Heart right ventricle (tissue), 16 donors: Measurements from ENCODE around the gene MYOF. TPM values are rescaled to one million over a fixed set of nuclear protein-coding genes. Genes with fewer than 3 reads are reported as not detected.
"Not testable (repeated sequence)": the region's sequence is repeated elsewhere in the genome, so short reads cannot be mapped to it uniquely, and the experiment has no call there.

Source experiments
- ATAC-seq, 8 donors: fragments of 200-7000 bp; cut with Tn5 transposase; one replicate each; pipeline ENCODE4 v1.9.1; 2020; ENCODE audit warnings: mild to moderate bottlenecking in 8 of 8, moderate library complexity in 8 of 8, moderate number of reproducible peaks in 1 of 8
- DNase-seq, 2 donors: peaks; one replicate each; pipeline ENCODE4 v3.0.0-alpha.2; 2020
- H3K27ac ChIP-seq, 10 donors: fragments of 200-600 bp; sonication (generic) in 2 of 10; one replicate each; pipeline versions ENCODE4 v1.5.0 to v1.8.0; 2020 to 2022; ENCODE audit warnings: mild to moderate bottlenecking in 3 of 10
- H3K27me3 ChIP-seq, 7 donors: fragments of 200-600 bp; one replicate each; pipeline ENCODE4 v1.8.0; 2021 to 2022; ENCODE audit warnings: mild to moderate bottlenecking in 2 of 7
- H3K36me3 ChIP-seq, 9 donors: fragments of 200-600 bp; sonication (generic) in 1 of 9; one replicate each; pipeline versions ENCODE4 v1.5.0 to v1.8.0; 2020 to 2022; ENCODE audit warnings: mild to moderate bottlenecking in 2 of 9
- H3K4me1 ChIP-seq, 9 donors: fragments of 200-600 bp; sonication (generic) in 1 of 9; one replicate each; pipeline versions ENCODE4 v1.5.0 to v1.8.0; 2020 to 2022; ENCODE audit warnings: mild to moderate bottlenecking in 4 of 9
- H3K4me3 ChIP-seq, 10 donors: fragments of 200-600 bp; sonication (generic) in 2 of 10; one replicate each; pipeline versions ENCODE4 v1.5.0 to v1.8.0; 2020 to 2022; ENCODE audit warnings: mild to moderate bottlenecking in 7 of 10, moderate library complexity in 2 of 10
- H3K9me3 ChIP-seq, 11 donors: fragments of 200-600 bp in 10 of 11; sonication (generic) in 2 of 11; one replicate each; pipeline versions ENCODE4 v1.5.0 to v1.8.0; 2013 to 2022; ENCODE audit warnings: mild to moderate bottlenecking in 2 of 11, control low read depth in 1 of 11, moderate library complexity in 1 of 11
- WGBS, 2 donors: extraction: QIAGEN DNeasy Blood & Tissue Kit; methylation state at CpG; one replicate each; pipeline ENCODE4 v1.1.7; 2013; ENCODE audit warnings: inconsistent platforms in 1 of 2; 5-methylcytosine and 5-hydroxymethylcytosine counted together
- intact Hi-C, 10 donors: fragments of 100-400 bp; cut with DNase I; formaldehyde crosslinking; loops; one replicate each; pipeline versions ENCODE4 v1.11.1 to v1.14.2; 2022
- polyA plus RNA-seq, 2 donors: library from polyadenylated mRNA; stranded (reverse); fragments of 200-250 nt; gene quantifications; one replicate each; pipeline ENCODE4 v1.2.3, GENCODE V29; 2013
- total RNA-seq, 10 donors: library from RNA; stranded (reverse); fragmentation: NEBNext Ultra II Directional in 3 of 10; extraction: Animal tissue kit (Norgen Biotek cat#: 25700) in 3 of 10; gene quantifications; one replicate each; pipeline versions ENCODE4 v1.2.1 to v1.2.4, GENCODE V29; 2021 to 2023
- TF ChIP-seq, protein P1 (sequence below), 9 donors: fragments of 200-600 bp; sonication (generic) in 2 of 9; IDR thresholded peaks; one replicate each; pipeline versions ENCODE4 v1.5.0 to v1.8.0; 2021 to 2022; ENCODE audit warnings: antibody characterized with exemption in 9 of 9, mild to moderate bottlenecking in 5 of 9, moderate library complexity in 1 of 9
- donor health status: Arrhythmogenic right ventricular cardiomyopathy.
- donor health status: ischemic (EF 13 %, LVEDD 7.1; RV severe dilation, severe dysfunction).
- donor health status: healthy with polysubstance abuse.
- donor health status: DM: no; HTN: yes; CAD: no.
- donor health status: DM: no; HTN: no; CAD: no.
- donor health status: ischemic (EF 25% LVEDD 6.9; RV normal size, moderate dysfunction).
- donor health status: ischemic (EF 25% LVEDD 5.7; RV mildly dilated, moderate dysfunction).
- donor health status: healthy.
- donor health status: DM: yes; HTN: yes; CAD: no.
- donor health status: Ischemic cardiomyopathy.
- donor health status: ischemic (EF 35%, LVEDD 5.7; RV mildly dilated, moderate dysfunction).
- donor health status: nonischemic (EF 11% LVEDD 7.7; RV severe dilation, severe dysfunction).
- donor health status: DM: yes; HTN: yes; CAD: no.
- donor health status: PGD.
- donor health status: ischemic (EF 29% LVEDD 5.4; RV normal size, mild dysfunction).
- donor health status: nonischemic (EF 23%, LVEDD 6.1; RV moderate dilation, normal function).

The MYOF gene
- total and polyA plus RNA-seq, 12 donors, result 14.5 to 54.6 (median 36.3) TPM

DNA sequence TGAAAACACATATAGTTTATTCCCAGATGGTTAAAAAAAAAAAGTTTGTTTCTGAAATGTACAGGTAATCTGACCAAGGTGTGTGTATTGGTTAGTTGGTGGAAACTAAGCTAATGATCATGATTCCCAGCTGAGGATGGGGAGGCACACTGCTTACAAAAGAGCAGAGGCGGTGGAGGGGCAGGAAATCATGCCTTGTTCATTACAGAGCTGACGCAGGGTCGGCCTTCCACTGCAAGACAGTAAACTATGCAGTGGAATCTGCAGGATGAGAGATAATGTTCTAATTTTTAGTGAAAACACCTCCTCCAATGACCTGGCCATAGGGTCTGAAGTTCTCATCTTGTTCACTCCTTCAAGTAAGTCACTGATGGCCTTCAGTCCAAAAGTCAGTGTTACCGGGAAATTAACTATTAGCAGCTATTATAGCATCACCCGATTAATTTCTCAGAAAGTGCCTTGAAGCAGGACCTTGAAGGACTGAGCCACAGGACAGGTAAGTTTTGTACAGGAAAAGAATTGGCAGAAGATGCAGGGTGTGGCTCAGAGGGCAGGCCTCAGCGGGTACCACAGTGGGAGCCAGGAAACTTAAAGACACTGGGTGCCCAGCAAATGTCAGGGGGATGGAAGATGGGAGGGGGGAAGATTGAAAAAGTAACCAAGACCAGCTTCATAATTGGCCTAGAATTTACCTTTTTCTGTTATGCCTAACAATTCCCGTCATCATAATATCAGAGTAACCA is 36.0 kb downstream of the MYOF start:
- Histone ChIP-seq H3K36me3 (peaks cover 0 to 43% (median 10%) of the 10 kb centered on the region in 9 donors), H3K27me3 (no peaks in the 10 kb centered on the region), H3K4me3 (no peak overlapping the region), H3K27ac (peak overlapping the region in 9 of 10 donors; percentile 36 to 81 (median 72)), H3K4me1 (peaks cover 0 to 39% (median 22%) of the 10 kb centered on the region in 9 donors), H3K9me3 (no peaks in the 10 kb centered on the region)
- DNase-seq (no peak), ATAC-seq (peak in 2 of 8 donors; percentile 11 to 34)
- 79 to 80% methylated on average over 7 of the region's 7 CpGs for WGBS, 2 donors
- TF ChIP-seq, protein P1, sequence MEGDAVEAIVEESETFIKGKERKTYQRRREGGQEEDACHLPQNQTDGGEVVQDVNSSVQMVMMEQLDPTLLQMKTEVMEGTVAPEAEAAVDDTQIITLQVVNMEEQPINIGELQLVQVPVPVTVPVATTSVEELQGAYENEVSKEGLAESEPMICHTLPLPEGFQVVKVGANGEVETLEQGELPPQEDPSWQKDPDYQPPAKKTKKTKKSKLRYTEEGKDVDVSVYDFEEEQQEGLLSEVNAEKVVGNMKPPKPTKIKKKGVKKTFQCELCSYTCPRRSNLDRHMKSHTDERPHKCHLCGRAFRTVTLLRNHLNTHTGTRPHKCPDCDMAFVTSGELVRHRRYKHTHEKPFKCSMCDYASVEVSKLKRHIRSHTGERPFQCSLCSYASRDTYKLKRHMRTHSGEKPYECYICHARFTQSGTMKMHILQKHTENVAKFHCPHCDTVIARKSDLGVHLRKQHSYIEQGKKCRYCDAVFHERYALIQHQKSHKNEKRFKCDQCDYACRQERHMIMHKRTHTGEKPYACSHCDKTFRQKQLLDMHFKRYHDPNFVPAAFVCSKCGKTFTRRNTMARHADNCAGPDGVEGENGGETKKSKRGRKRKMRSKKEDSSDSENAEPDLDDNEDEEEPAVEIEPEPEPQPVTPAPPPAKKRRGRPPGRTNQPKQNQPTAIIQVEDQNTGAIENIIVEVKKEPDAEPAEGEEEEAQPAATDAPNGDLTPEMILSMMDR (IDR thresholded peaks at IDR 0.05), result no peak
- intact Hi-C loops, result no loop called here

DNA sequence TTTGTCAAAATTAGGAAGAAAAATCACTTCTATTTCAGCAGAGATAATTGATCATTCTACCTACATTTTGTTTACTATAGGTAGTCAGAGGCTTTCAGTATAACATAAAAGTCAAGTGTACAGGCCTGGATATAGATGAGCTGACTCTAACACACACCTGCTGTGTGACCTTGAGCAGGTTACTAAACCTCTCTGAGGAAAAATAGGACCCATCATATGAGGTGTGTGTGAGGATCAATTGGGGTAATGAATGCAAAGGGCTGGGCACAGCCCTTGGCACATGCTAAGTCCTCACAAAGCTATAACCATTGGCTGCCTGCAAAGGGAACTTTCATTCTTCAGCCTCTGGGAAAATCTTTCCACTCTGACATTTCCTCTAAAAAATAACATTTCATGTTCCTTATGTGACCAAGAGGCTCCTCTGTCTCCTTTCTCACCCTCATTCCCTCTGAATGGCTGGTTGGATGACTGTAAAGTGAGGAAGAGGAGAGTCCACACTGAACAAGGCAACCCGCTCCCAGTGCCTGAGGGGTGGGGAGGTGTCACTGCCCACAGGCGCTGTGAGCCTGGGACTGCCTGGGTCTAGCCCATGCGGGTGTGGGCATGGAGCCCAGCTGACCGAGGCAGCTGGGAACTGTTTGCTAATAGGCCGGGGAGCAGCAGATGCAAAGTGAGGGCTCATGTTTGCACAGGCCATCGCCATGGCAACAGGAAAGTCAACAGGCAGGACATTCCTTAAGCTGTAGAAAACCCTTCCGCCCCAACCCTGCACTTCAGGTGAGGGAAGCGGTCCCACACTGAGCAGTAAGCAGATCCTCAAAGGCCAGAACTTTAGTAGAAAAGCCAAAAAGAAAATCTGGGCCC is 36.8 kb downstream of the MYOF start:
- peak overlapping the region in 9 of 10 donors; percentile 36 to 81 (median 72) for H3K27ac ChIP-seq
- H3K36me3 ChIP-seq, result peaks cover 0 to 34% (median 1%) of the 10 kb centered on the region in 9 donors
- TF ChIP-seq, protein P1 (IDR thresholded peaks at IDR 0.05), result no peak
- intact Hi-C loops, result no loop called here
- no peak overlapping the region for H3K4me3 ChIP-seq
- DNase-seq, result peak; percentile 80 to 86
- H3K27me3 ChIP-seq, result no peaks in the 10 kb centered on the region
- peaks cover 0 to 44% (median 29%) of the 10 kb centered on the region in 9 donors for H3K4me1 ChIP-seq
- no peaks in the 10 kb centered on the region for H3K9me3 ChIP-seq
- ATAC-seq, result peak; percentile 91 to 96 (median 92)
- 27 to 36% methylated on average over 8 of the region's 8 CpGs for WGBS, 2 donors

DNA sequence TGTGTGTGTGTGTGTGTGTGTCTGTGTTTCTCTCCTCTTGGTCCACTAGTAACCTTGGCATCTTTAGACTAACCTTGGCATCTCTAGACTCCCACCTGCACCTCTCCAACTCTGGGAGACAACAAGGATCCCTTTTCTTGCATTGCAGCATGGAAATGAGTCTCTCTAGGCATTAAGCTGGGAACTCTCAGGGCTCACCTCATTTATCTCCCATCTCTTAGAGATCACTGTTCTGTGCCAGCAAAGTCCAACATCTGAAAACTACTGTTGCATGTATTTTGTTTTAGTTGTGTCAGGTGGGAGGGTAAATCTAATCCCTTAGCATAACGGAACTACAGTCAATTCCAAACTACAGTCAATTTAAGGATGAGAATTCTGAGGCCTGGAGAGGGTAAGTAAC is 38.7 kb downstream of the MYOF start:
- H3K4me1 ChIP-seq, result peaks cover 6 to 59% (median 43%) of the 10 kb centered on the region in 9 donors
- intact Hi-C loops, result loop anchor here in 1 of 10 donors (5.0 kb wide), 1 partner anchor 34 kb away; no protein-coding TSS in a partner anchor
- H3K27ac ChIP-seq, result no peak overlapping the region
- no peaks in the 10 kb centered on the region for H3K9me3 ChIP-seq
- peaks cover 0 to 21% (median 0%) of the 10 kb centered on the region in 9 donors for H3K36me3 ChIP-seq
- no peak for DNase-seq
- ATAC-seq, result no peak
- H3K4me3 ChIP-seq, result no peak overlapping the region
- TF ChIP-seq, protein P1 (IDR thresholded peaks at IDR 0.05), result no peak
- 79 to 81% methylated on average over 1 of the region's 1 CpG for WGBS, 2 donors
- H3K27me3 ChIP-seq, result no peaks in the 10 kb centered on the region

DNA sequence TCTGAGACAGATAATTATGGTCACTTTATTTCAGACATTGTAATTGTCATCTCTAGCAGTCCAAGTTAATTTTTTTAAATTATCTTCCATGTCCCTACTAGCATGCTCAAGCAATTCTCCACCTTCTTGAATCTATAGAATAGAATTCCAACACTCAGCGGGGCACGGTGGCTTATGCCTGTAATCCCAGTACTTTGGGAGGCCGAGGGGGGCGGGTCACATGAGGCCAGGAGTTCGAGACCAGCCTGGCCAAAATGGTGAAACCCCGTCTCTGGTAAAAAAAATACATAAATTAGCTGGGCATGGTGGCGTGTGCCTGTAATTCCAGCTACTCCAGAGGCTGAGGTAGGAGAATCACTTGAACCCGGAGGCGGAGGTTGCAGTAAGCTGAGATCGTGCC is 39.4 kb downstream of the MYOF start:
- peaks cover 11 to 67% (median 50%) of the 10 kb centered on the region in 9 donors for H3K4me1 ChIP-seq
- DNase-seq, ATAC-seq, H3K27me3 ChIP-seq, H3K9me3 ChIP-seq, H3K4me3 ChIP-seq: not testable (repeated sequence)
- 86 to 97% methylated on average over 10 of the region's 10 CpGs for WGBS, 2 donors
- H3K27ac ChIP-seq, result peak overlapping the region in 4 of 10 donors; percentile 0 to 11 (median 8)
- H3K36me3 ChIP-seq, result peaks cover 0 to 14% (median 0%) of the 10 kb centered on the region in 9 donors
- intact Hi-C loops, result loop anchor here in 1 of 10 donors (5.0 kb wide), 1 partner anchor 35 kb away; no protein-coding TSS in a partner anchor
